ENCODE results near the gene TNFSF15. TPM values are rescaled to one million over a fixed set of nuclear protein-coding genes. Genes with fewer than 3 reads are reported as not detected.
A peak's percentile ranks its signal among the peaks of the same experiment; 100 is the strongest.

The TNFSF15 gene
- total RNA-seq, 1 donor = under 0.01 TPM

- TF ChIP-seq, protein P1, sequence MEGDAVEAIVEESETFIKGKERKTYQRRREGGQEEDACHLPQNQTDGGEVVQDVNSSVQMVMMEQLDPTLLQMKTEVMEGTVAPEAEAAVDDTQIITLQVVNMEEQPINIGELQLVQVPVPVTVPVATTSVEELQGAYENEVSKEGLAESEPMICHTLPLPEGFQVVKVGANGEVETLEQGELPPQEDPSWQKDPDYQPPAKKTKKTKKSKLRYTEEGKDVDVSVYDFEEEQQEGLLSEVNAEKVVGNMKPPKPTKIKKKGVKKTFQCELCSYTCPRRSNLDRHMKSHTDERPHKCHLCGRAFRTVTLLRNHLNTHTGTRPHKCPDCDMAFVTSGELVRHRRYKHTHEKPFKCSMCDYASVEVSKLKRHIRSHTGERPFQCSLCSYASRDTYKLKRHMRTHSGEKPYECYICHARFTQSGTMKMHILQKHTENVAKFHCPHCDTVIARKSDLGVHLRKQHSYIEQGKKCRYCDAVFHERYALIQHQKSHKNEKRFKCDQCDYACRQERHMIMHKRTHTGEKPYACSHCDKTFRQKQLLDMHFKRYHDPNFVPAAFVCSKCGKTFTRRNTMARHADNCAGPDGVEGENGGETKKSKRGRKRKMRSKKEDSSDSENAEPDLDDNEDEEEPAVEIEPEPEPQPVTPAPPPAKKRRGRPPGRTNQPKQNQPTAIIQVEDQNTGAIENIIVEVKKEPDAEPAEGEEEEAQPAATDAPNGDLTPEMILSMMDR (IDR thresholded peaks at IDR 0.05; ENCODE audit: extremely low read depth, low read depth, low read length) = no peak
- no peak overlapping the region for H3K27ac ChIP-seq (ENCODE audit: low read depth, low read length)
- no peaks in the 10 kb centered on the region for H4K20me1 ChIP-seq (ENCODE audit: insufficient read depth, low read length)
- no peak overlapping the region for H2AFZ ChIP-seq (ENCODE audit: low read length)
- no peaks in the 10 kb centered on the region for H3K36me3 ChIP-seq (ENCODE audit: insufficient read depth, low read length)
- no peak overlapping the region for H3K4me3 ChIP-seq (ENCODE audit: insufficient read depth, low read length)
- H3K79me2 ChIP-seq (ENCODE audit: insufficient read depth, low read length) = no peaks in the 10 kb centered on the region
- DNase-seq (ENCODE audit: insufficient read length, low spot score, missing footprints) = no peak
- H3K4me1 ChIP-seq (ENCODE audit: insufficient read depth, low read length) = peaks cover 7% of the 10 kb centered on the region
- H3K27me3 ChIP-seq (ENCODE audit: insufficient read depth, low read length) = peaks cover 18% of the 10 kb centered on the region
- no peaks in the 10 kb centered on the region for H3K9me3 ChIP-seq (ENCODE audit: low read depth, low read length)
- no peak overlapping the region for H3K4me2 ChIP-seq (ENCODE audit: insufficient read depth, low read length)
These were observed 6.9 kb downstream of the TNFSF15 start for GRCh38 chr9:114798780-114799427.

GRCh38 chr9:114798101-114798500 lies 7.7 kb downstream of the TNFSF15 start:
- Histone ChIP-seq H3K9me3 (ENCODE audit: low read depth, low read length) (no peaks in the 10 kb centered on the region), H3K79me2 (ENCODE audit: insufficient read depth, low read length) (no peaks in the 10 kb centered on the region), H4K20me1 (ENCODE audit: insufficient read depth, low read length) (no peaks in the 10 kb centered on the region), H3K36me3 (ENCODE audit: insufficient read depth, low read length) (no peaks in the 10 kb centered on the region), H3K4me3 (ENCODE audit: insufficient read depth, low read length) (no peak overlapping the region), H3K4me2 (ENCODE audit: insufficient read depth, low read length) (no peak overlapping the region), H3K27ac (ENCODE audit: low read depth, low read length) (no peak overlapping the region), H3K27me3 (ENCODE audit: insufficient read depth, low read length) (peaks cover 18% of the 10 kb centered on the region), H3K4me1 (ENCODE audit: insufficient read depth, low read length) (no peaks in the 10 kb centered on the region), H2AFZ (ENCODE audit: low read length) (no peak overlapping the region)
- peak; percentile 50 for DNase-seq (ENCODE audit: insufficient read length, low spot score, missing footprints)
- TF ChIP-seq, protein P1 (IDR thresholded peaks at IDR 0.05; ENCODE audit: extremely low read depth, low read depth, low read length) = no peak

GRCh38 chr9:114792396-114792795 lies 13.4 kb downstream of the TNFSF15 start:
- H3K27me3 ChIP-seq (ENCODE audit: insufficient read depth, low read length) = no peaks in the 10 kb centered on the region
- no peak for DNase-seq (ENCODE audit: insufficient read length, low spot score, missing footprints)
- no peaks in the 10 kb centered on the region for H4K20me1 ChIP-seq (ENCODE audit: insufficient read depth, low read length)
- H3K4me1 ChIP-seq (ENCODE audit: insufficient read depth, low read length) = no peaks in the 10 kb centered on the region
- H3K79me2 ChIP-seq (ENCODE audit: insufficient read depth, low read length) = no peaks in the 10 kb centered on the region
- no peak overlapping the region for H2AFZ ChIP-seq (ENCODE audit: low read length)
- no peaks in the 10 kb centered on the region for H3K36me3 ChIP-seq (ENCODE audit: insufficient read depth, low read length)
- H3K27ac ChIP-seq (ENCODE audit: low read depth, low read length) = no peak overlapping the region
- H3K9me3 ChIP-seq (ENCODE audit: low read depth, low read length) = no peaks in the 10 kb centered on the region
- H3K4me3 ChIP-seq (ENCODE audit: insufficient read depth, low read length) = no peak overlapping the region
- no peak overlapping the region for H3K4me2 ChIP-seq (ENCODE audit: insufficient read depth, low read length)
- TF ChIP-seq, protein P1 (IDR thresholded peaks at IDR 0.05; ENCODE audit: extremely low read depth, low read depth, low read length) = no peak

DNA sequence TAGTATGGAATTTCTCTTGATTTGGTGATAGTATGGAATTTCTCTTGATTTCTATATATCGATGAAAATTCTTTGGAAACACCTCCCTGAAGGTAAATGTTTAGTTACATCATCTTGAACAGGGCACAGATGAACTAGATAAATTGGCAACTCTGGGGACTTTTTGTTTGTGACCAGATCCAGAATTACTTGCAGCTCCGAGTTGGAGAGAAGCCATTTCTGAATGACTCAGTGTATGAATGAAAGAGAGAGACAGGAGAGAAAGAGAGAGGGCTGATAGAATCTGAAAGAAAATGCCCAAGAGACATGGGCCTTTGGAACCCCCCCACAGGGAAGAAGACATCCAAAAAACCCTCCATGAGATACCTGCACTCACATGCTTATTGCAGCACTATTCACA lies 14.1 kb downstream of the TNFSF15 start:
- Histone ChIP-seq H3K36me3 (ENCODE audit: insufficient read depth, low read length) (no peaks in the 10 kb centered on the region), H3K4me1 (ENCODE audit: insufficient read depth, low read length) (no peaks in the 10 kb centered on the region), H3K4me2 (ENCODE audit: insufficient read depth, low read length) (no peak overlapping the region), H3K4me3 (ENCODE audit: insufficient read depth, low read length) (no peak overlapping the region), H3K27ac (ENCODE audit: low read depth, low read length) (no peak overlapping the region), H3K79me2 (ENCODE audit: insufficient read depth, low read length) (no peaks in the 10 kb centered on the region), H3K9me3 (ENCODE audit: low read depth, low read length) (no peaks in the 10 kb centered on the region), H2AFZ (ENCODE audit: low read length) (no peak overlapping the region), H3K27me3 (ENCODE audit: insufficient read depth, low read length) (no peaks in the 10 kb centered on the region), H4K20me1 (ENCODE audit: insufficient read depth, low read length) (no peaks in the 10 kb centered on the region)
- TF ChIP-seq, protein P1 (IDR thresholded peaks at IDR 0.05; ENCODE audit: extremely low read depth, low read depth, low read length) = no peak
- DNase-seq (ENCODE audit: insufficient read length, low spot score, missing footprints) = no peak

All from osteoblast (primary cell).